HepG2 (cell line): ENCODE results near the gene OSBPL5. TPM values are rescaled to one million over a fixed set of nuclear protein-coding genes. Genes with fewer than 3 reads are reported as not detected.

Experiments used
- ATAC-seq: fragments of 200-7000 bp; cut with Tn5 transposase; 3 replicates; pipeline ENCODE4 v1.9.1; 2020; ENCODE audit warnings: mild to moderate bottlenecking, moderate library complexity
- BruUV-seq: library from RNA; stranded (reverse); fragments of 400-500 nt; replicated peaks from 2 replicates; lab custom pipeline; 2021; lab: Mats Ljungman, UMichigan
- CTCF ChIA-PET: fragments of 300-600 bp; formaldehyde crosslinking; extraction: SDS; loops from one replicate; lab custom pipeline; 2021; ENCODE audit warnings: low total read pairs, inconsistent platforms, low intra/inter-chr PET ratio; lab: Yijun Ruan, JAX
- POLR2A ChIA-PET: fragments of 350-600 bp; sonication (Branson Sonifier 250); formaldehyde crosslinking; loops from one replicate; lab custom pipeline; 2020; ENCODE audit warnings: antibody characterized with exemption, inconsistent platforms; lab: Yijun Ruan, JAX
- DNase-seq: peaks from one replicate; pipeline ENCODE4 v3.0.0-alpha.2; 2015; ENCODE audit warnings: low spot score
- FAIRE-seq: peaks from 3 replicates; lab custom pipeline; 2011; peaks lifted over from hg19 to GRCh38; lab: Jason Lieb, UNC
- H2AFZ ChIP-seq: one replicate; pipeline ENCODE4 v1.6.1; 2011; ENCODE audit warnings: low read length, inconsistent platforms
- H3K27ac ChIP-seq: fragments of 300-600 bp; 3 replicates; pipeline ENCODE4 v1.8.0; 2011; ENCODE audit warnings: mixed run types, mild to moderate bottlenecking, mixed read lengths, low read length, inconsistent platforms; ENCODE audit not compliant: insufficient read depth; ENCODE audit errors: extremely low read length
- H3K27me3 ChIP-seq, 2 experiments: fragments of 200-600 bp in 1 of 2; 2 replicates in 1 of 2; 3 replicates in 1 of 2; pipeline versions ENCODE4 v1.6.0 to v1.8.0; 2011; ENCODE audit warnings: low read length in 2 of 2, mild to moderate bottlenecking in 2 of 2, moderate library complexity in 2 of 2, inconsistent platforms in 1 of 2; ENCODE audit not compliant: insufficient read depth in 2 of 2, control insufficient read depth in 1 of 2
- H3K36me3 ChIP-seq, 2 experiments: fragments of 200-600 bp in 1 of 2; replicated peaks in 1 of 2; 2 replicates in 1 of 2; 3 replicates in 1 of 2; pipeline versions ENCODE4 v1.5.1 to v1.8.0; 2011; ENCODE audit warnings: low read length in 2 of 2, inconsistent platforms in 1 of 2; ENCODE audit not compliant: insufficient read depth in 2 of 2, control insufficient read depth in 1 of 2
- H3K4me1 ChIP-seq: 2 replicates; pipeline ENCODE4 v1.5.1; 2012; ENCODE audit warnings: low read length, inconsistent platforms; ENCODE audit not compliant: insufficient read depth
- H3K4me2 ChIP-seq: 2 replicates; pipeline ENCODE4 v1.6.0; 2011; ENCODE audit warnings: low read depth, low read length, inconsistent platforms
- H3K4me3 ChIP-seq, 3 experiments: fragments of 200-600 bp in 1 of 3; sonication (generic), shearing (Covaris generic) in 1 of 3; replicated peaks in 1 of 3; 2 replicates each; pipeline ENCODE4 v1.5.1; 2011 to 2016; ENCODE audit warnings: low read length in 3 of 3, inconsistent platforms in 2 of 3, low read depth in 2 of 3, mild to moderate bottlenecking in 2 of 3, control low read depth in 1 of 3, mixed read lengths in 1 of 3; ENCODE audit not compliant: insufficient read depth in 1 of 3
- H3K79me2 ChIP-seq: one replicate; pipeline ENCODE4 v1.6.1; 2011; ENCODE audit warnings: low read length, inconsistent platforms; ENCODE audit not compliant: insufficient read depth
- H3K9ac ChIP-seq: 2 replicates; pipeline ENCODE4 v1.6.0; 2011; ENCODE audit warnings: mild to moderate bottlenecking, low read depth, low read length, inconsistent platforms; ENCODE audit not compliant: insufficient read depth
- H3K9me3 ChIP-seq: 2 replicates; pipeline ENCODE4 v1.5.1; 2012; ENCODE audit warnings: mild to moderate bottlenecking, low read length
- H4K20me1 ChIP-seq: 2 replicates; pipeline ENCODE4 v1.6.0; 2011; ENCODE audit warnings: inconsistent platforms, mild to moderate bottlenecking, low read length, moderate library complexity; ENCODE audit not compliant: insufficient read depth
- CEBPG ChIP-seq: IDR thresholded peaks from 2 replicates; pipeline ENCODE4 v1.6.1; 2016
- GPBP1L1 ChIP-seq: sonication (generic); formaldehyde crosslinking; IDR thresholded peaks from 2 replicates; pipeline ENCODE4 v1.5.0; 2020; ENCODE audit warnings: mild to moderate bottlenecking, missing genetic modification reagents
- HHEX ChIP-seq: IDR thresholded peaks from 2 replicates; pipeline ENCODE4 v1.6.1; 2016; ENCODE audit warnings: control low read depth
- KDM2A ChIP-seq: sonication (generic); formaldehyde crosslinking; IDR thresholded peaks from 2 replicates; pipeline ENCODE4 v1.4.0; 2020; ENCODE audit warnings: low read depth, missing genetic modification reagents, borderline replicate concordance
- NFKB2 ChIP-seq: sonication (generic); formaldehyde crosslinking; IDR thresholded peaks from 2 replicates; pipeline ENCODE4 v1.4.0; 2020; ENCODE audit warnings: missing genetic modification reagents, borderline replicate concordance
- NR0B2 ChIP-seq: sonication (generic); formaldehyde crosslinking; IDR thresholded peaks from 2 replicates; pipeline ENCODE4 v1.4.0; 2020; ENCODE audit warnings: mild to moderate bottlenecking, missing genetic modification reagents
- PCBP2 ChIP-seq: fragments of 200-400 bp; formaldehyde crosslinking; optimal IDR thresholded peaks from 2 replicates; pipeline ENCODE3; 2018; ENCODE audit warnings: low read length, low read depth; ENCODE audit not compliant: poor library complexity, severe bottlenecking
- SMC3 ChIP-seq: IDR thresholded peaks from 2 replicates; pipeline ENCODE4 v1.6.1; 2011; ENCODE audit warnings: low read length, improper control_type of control experiment
- TOPORS ChIP-seq: sonication (generic); formaldehyde crosslinking; IDR thresholded peaks from 2 replicates; pipeline ENCODE4 v1.8.0; 2023; ENCODE audit warnings: mild to moderate bottlenecking, missing genetic modification reagents
- ZBTB37 ChIP-seq: sonication (generic); formaldehyde crosslinking; IDR thresholded peaks from 2 replicates; pipeline ENCODE4 v1.4.0; 2020; ENCODE audit warnings: mild to moderate bottlenecking, missing genetic modification reagents
- ZBTB42 ChIP-seq: sonication (generic); formaldehyde crosslinking; IDR thresholded peaks from 2 replicates; pipeline ENCODE4 v1.5.0; 2020; ENCODE audit warnings: mild to moderate bottlenecking, missing genetic modification reagents
- ZEB1 ChIP-seq: IDR thresholded peaks from 2 replicates; pipeline ENCODE4 v1.6.1; 2012; ENCODE audit warnings: mild to moderate bottlenecking, low read depth, inconsistent platforms; ENCODE audit not compliant: insufficient replicate concordance
- ZKSCAN8 ChIP-seq: IDR thresholded peaks from 2 replicates; pipeline ENCODE4 v1.6.1; 2016; ENCODE audit warnings: borderline replicate concordance, missing genetic modification reagents, missing compliant biosample characterization
- ZNF264 ChIP-seq: sonication (generic); formaldehyde crosslinking; IDR thresholded peaks from 2 replicates; pipeline ENCODE4 v1.4.0; 2020; ENCODE audit warnings: missing genetic modification reagents
- ZNF574 ChIP-seq: sonication (generic); formaldehyde crosslinking; IDR thresholded peaks from 2 replicates; pipeline ENCODE4 v1.4.0; 2020; ENCODE audit warnings: missing genetic modification reagents
- ZNF75D ChIP-seq: sonication (generic); formaldehyde crosslinking; IDR thresholded peaks from 2 replicates; pipeline ENCODE4 v1.8.1; 2023; ENCODE audit warnings: missing genetic modification reagents, mild to moderate bottlenecking, borderline replicate concordance
- ZNF816 ChIP-seq: sonication (generic); formaldehyde crosslinking; IDR thresholded peaks from 2 replicates; pipeline ENCODE4 v1.8.0; 2022; ENCODE audit warnings: missing genetic modification reagents, mild to moderate bottlenecking, borderline replicate concordance
- ZSCAN31 ChIP-seq: sonication (generic); formaldehyde crosslinking; IDR thresholded peaks from 2 replicates; pipeline ENCODE4 v1.5.0; 2020; ENCODE audit warnings: low read depth, mild to moderate bottlenecking, missing genetic modification reagents
- WGBS: methylation state at CpG from one replicate; pipeline ENCODE4 v1.1.6; 2017; ENCODE audit warnings: low lambda C conversion rate; 5-methylcytosine and 5-hydroxymethylcytosine counted together
- in situ Hi-C: cut with HindIII; loops from 2 replicates; pipeline ENCODE4 v1.10.0; 2017; ENCODE audit warnings: low pct_unique_long_range_greater_than_20kb; ENCODE audit not compliant: extremely low pct_ligation_motif_present
- intact Hi-C: fragments of 100-400 bp; cut with micrococcal nuclease; formaldehyde crosslinking; loops from one replicate; pipeline ENCODE4 v1.10.0; 2022; ENCODE audit not compliant: unreplicated experiment
- polyA plus RNA-seq, 8 experiments: library from polyadenylated mRNA; depleted of rRNA in 3 of 8; stranded (reverse) in 7 of 8; unstranded in 1 of 8; fragments of >200 nt; fragmentation: Illumina TruSeq in 4 of 8; extraction: Trizol in 4 of 8; gene quantifications; 2 replicates each; pipeline versions ENCODE4 v1.2.1 to v1.2.3, GENCODE V29; 2011 to 2016; ENCODE audit warnings: low read depth in 4 of 8, missing spikeins in 1 of 8, mixed read lengths in 1 of 8; ENCODE audit not compliant: insufficient read depth in 1 of 8
- total RNA-seq, 5 experiments: library from RNA; depleted of rRNA; stranded (reverse); fragments of >200 nt; fragmentation: Illumina TruSeq; extraction: Trizol; gene quantifications; 2 replicates each; pipeline ENCODE4 v1.2.3, GENCODE V29; 2016; ENCODE audit warnings: low read depth in 1 of 5

Gene OSBPL5
- total and polyA plus RNA-seq, 2 of the 13 experiments (the other 11 are each of a cell fraction or from before 2014, with no cell fraction given), result not detected

DNA sequence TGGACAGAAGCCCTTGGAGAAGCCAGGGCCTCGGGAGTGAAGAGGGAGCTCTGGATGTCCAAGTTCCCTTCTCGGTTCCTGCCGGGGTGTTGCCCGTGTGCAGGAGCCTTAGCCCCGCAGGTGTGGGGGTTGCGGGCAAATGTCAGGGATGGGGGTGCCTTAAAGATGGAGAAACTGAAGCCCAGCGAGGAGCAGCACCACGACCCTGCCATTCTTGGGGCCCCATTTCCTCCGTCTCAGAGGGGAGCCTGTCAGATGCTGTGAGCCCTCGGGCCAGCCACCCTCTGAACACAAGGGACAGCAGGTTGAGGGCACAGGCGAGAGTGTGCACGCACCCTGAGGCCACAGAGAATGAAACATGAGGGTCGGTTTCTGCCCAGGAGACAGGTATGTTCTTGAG, 6.3 kb downstream of the OSBPL5 start:
- no peak overlapping the region for H3K4me2 ChIP-seq
- H4K20me1 ChIP-seq, result peaks cover 3% of the 10 kb centered on the region; the same call in 1 of the 2 replicates
- no peaks in the 10 kb centered on the region for H3K4me1 ChIP-seq
- H3K79me2 ChIP-seq, result no peaks in the 10 kb centered on the region
- ChIA-PET POLR2A (no interaction called here), CTCF (no interaction called here)
- ATAC-seq, result no peak
- in situ Hi-C loops (no loop called here), intact Hi-C loops (no loop called here)
- no peak for DNase-seq
- H3K36me3 ChIP-seq, result no peaks in the 10 kb centered on the region
- no peak for FAIRE-seq
- no TSS peak for BruUV-seq
- peaks cover 18 to 92% of the 10 kb centered on the region in 2 experiments for H3K27me3 ChIP-seq
- H3K9me3 ChIP-seq, result no peaks in the 10 kb centered on the region
- 45% methylated on average over 7 of the region's 13 CpGs for WGBS
- no peak overlapping the region for H3K9ac ChIP-seq
- no peak overlapping the region for H3K27ac ChIP-seq
- H3K4me3 ChIP-seq, result no peak overlapping the region
- H2AFZ ChIP-seq, result no peak overlapping the region
- TF ChIP-seq ZEB1, result no peak
- TF ChIP-seq ZKSCAN8 (CRISPR knock-in tag), result no peak
- TF ChIP-seq KDM2A (CRISPR knock-in tag), result no peak
- TF ChIP-seq ZNF574 (CRISPR knock-in tag), result no peak
- TF ChIP-seq ZNF264, result no peak
- TF ChIP-seq ZBTB42 (CRISPR knock-in tag), result no peak
- TF ChIP-seq ZNF816 (CRISPR knock-in tag), result no peak
- no peak for TF ChIP-seq NFKB2
- no peak for TF ChIP-seq SMC3
- no peak for TF ChIP-seq TOPORS (CRISPR knock-in tag)
- TF ChIP-seq GPBP1L1, result no peak
- TF ChIP-seq CEBPG, result no peak
- no peak for TF ChIP-seq ZBTB37 (CRISPR knock-in tag)
- no peak for TF ChIP-seq ZSCAN31 (CRISPR knock-in tag)
- TF ChIP-seq ZNF75D (CRISPR knock-in tag), result no peak
- TF ChIP-seq NR0B2 (CRISPR knock-in tag), result no peak
- TF ChIP-seq HHEX, result no peak
- no peak for TF ChIP-seq PCBP2
